ENCODE results near the gene SNIP1.
"Not testable (repeated sequence)": the region's sequence is repeated elsewhere in the genome, so short reads cannot be mapped to it uniquely, and the experiment has no call there.

Gene SNIP1

GRCh38 chr1:37553927-37554808, at the start of gene SNIP1:
Gene SNIP1, minus strand, starts transcription at chr1:37554293. Its CDS starts 64 bp downstream, at chr1:37554229.
- peak; percentile 62 for DNase-seq

GRCh38 chr1:37602750-37603694, 48.9 kb upstream of the SNIP1 start:
- no peak for DNase-seq

GRCh38 chr1:37601441-37601840, 47.3 kb upstream of the SNIP1 start:
- DNase-seq, result no peak

GRCh38 chr1:37599940-37600339, 45.8 kb upstream of the SNIP1 start:
- no peak for DNase-seq

GRCh38 chr1:37596182-37596667, 42.1 kb upstream of the SNIP1 start:
- no peak for DNase-seq

- peak; percentile 74 for DNase-seq
Measured at GRCh38 chr1:37595440-37596181, 41.5 kb upstream of the SNIP1 start, which contains the start of gene GNL2. Gene GNL2, minus strand, starts transcription at chr1:37595937. Its CDS starts 115 bp downstream, at chr1:37595822.

- DNase-seq, result no peak
Measured at GRCh38 chr1:37593726-37594125, 39.6 kb upstream of the SNIP1 start.

GRCh38 chr1:37588939-37589338, 34.8 kb upstream of the SNIP1 start:
- DNase-seq, result no peak

GRCh38 chr1:37584544-37584943, 30.5 kb upstream of the SNIP1 start:
- DNase-seq, result not testable (repeated sequence)

- DNase-seq, result no peak
Measured at GRCh38 chr1:37575692-37576091, 21.6 kb upstream of the SNIP1 start.

GRCh38 chr1:37574834-37575480, 20.9 kb upstream of the SNIP1 start:
- DNase-seq, result no peak

GRCh38 chr1:37570528-37571334, 16.6 kb upstream of the SNIP1 start:
- no peak for DNase-seq

- DNase-seq, result no peak
Measured at GRCh38 chr1:37567023-37567422, 12.9 kb upstream of the SNIP1 start.

GRCh38 chr1:37564892-37565291, 10.8 kb upstream of the SNIP1 start:
- no peak for DNase-seq

GRCh38 chr1:37562984-37563383, 8.9 kb upstream of the SNIP1 start:
- no peak for DNase-seq

- no peak for DNase-seq
Measured at GRCh38 chr1:37561133-37562132, 7.3 kb upstream of the SNIP1 start.

GRCh38 chr1:37560401-37561132, 6.5 kb upstream of the SNIP1 start:
- DNase-seq, result no peak

GRCh38 chr1:37559957-37560379, 5.9 kb upstream of the SNIP1 start:
- not testable (repeated sequence) for DNase-seq

- DNase-seq, result no peak
Measured at GRCh38 chr1:37559080-37559479, 5.0 kb upstream of the SNIP1 start.
